GM23248 (cell line): ENCODE data around the gene MYRF.

Experiments
- EZH2 ChIP-seq: fragments of 200-600 bp; sonication (generic); IDR thresholded peaks from 2 replicates; pipeline ENCODE4 v1.6.1; 2018; ENCODE audit warnings: antibody characterized with exemption, mild to moderate bottlenecking; ENCODE audit not compliant: insufficient read depth, poor library complexity, severe bottlenecking
- EZH2phosphoT487 ChIP-seq: fragments of 200-600 bp; sonication (generic); IDR thresholded peaks from 2 replicates; pipeline ENCODE4 v1.6.1; 2018; ENCODE audit warnings: antibody characterized with exemption, moderate library complexity, mild to moderate bottlenecking, low read depth; ENCODE audit not compliant: insufficient read depth

DNA sequence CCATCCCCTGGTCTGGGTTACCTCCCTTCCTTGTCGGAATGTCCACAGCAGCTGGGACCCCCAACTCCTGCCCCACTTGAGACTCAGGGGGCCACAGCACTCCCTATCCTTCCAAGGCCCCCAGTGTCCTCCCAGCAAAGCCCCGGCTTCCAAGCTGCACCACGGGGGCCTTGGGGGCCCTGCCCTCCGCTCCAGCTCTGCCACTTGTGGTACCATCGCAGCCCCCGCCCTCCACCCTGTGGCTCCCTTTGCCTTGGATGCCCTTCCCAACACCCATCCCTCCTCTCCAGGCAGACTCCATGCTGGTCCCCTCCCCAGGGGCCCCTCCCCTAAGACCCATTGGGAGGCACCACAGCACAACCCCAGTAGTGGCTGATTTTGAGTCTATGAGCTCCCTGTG lies 22.7 kb downstream of the MYRF start:
- no peak for TF ChIP-seq EZH2
- no peak for TF ChIP-seq EZH2phosphoT487
